Neutrophil (primary cell): ENCODE results near the gene SFMBT1.

ENCODE experiments used
- H3K27ac ChIP-seq: fragments of 200-600 bp; sonication (generic); 2 replicates; pipeline ENCODE4 v1.5.1; 2016; ENCODE audit warnings: mild to moderate bottlenecking, moderate library complexity
- H3K27me3 ChIP-seq: fragments of 200-600 bp; sonication (generic); 2 replicates; pipeline ENCODE4 v1.6.0; 2016; ENCODE audit warnings: mild to moderate bottlenecking
- H3K36me3 ChIP-seq: fragments of 200-600 bp; sonication (generic); 2 replicates; pipeline ENCODE4 v1.5.1; 2017
- H3K4me1 ChIP-seq, 2 experiments: fragments of 200-600 bp in 1 of 2; sonication (generic) in 1 of 2; 1 replicate in 1 of 2; 2 replicates in 1 of 2; pipeline versions ENCODE4 v1.5.1 to v1.6.1; 2013 to 2016; ENCODE audit warnings: low read depth in 1 of 2, low read length in 1 of 2, mild to moderate bottlenecking in 1 of 2, moderate library complexity in 1 of 2; ENCODE audit not compliant: control insufficient read depth in 1 of 2, insufficient read depth in 1 of 2
- H3K4me3 ChIP-seq, 2 experiments: fragments of 200-600 bp in 1 of 2; sonication (generic) in 1 of 2; 1 replicate in 1 of 2; 2 replicates in 1 of 2; pipeline ENCODE4 v1.5.1; 2013 to 2016; ENCODE audit warnings: low read depth in 1 of 2, low read length in 1 of 2, mild to moderate bottlenecking in 1 of 2, moderate library complexity in 1 of 2
- H3K9me3 ChIP-seq: fragments of 200-600 bp; sonication (generic); 2 replicates; pipeline ENCODE4 v1.5.1; 2016
- TF ChIP-seq, protein P1 (sequence below): fragments of 200-600 bp; sonication (generic); IDR thresholded peaks from 2 replicates; pipeline ENCODE4 v1.5.1; 2016; ENCODE audit warnings: antibody characterized with exemption

SFMBT1 gene

GRCh38 chr3:52890735-52891134 is 155.1 kb downstream of the SFMBT1 start:
- H3K4me3 ChIP-seq, result no peak overlapping the region
- TF ChIP-seq, protein P1, sequence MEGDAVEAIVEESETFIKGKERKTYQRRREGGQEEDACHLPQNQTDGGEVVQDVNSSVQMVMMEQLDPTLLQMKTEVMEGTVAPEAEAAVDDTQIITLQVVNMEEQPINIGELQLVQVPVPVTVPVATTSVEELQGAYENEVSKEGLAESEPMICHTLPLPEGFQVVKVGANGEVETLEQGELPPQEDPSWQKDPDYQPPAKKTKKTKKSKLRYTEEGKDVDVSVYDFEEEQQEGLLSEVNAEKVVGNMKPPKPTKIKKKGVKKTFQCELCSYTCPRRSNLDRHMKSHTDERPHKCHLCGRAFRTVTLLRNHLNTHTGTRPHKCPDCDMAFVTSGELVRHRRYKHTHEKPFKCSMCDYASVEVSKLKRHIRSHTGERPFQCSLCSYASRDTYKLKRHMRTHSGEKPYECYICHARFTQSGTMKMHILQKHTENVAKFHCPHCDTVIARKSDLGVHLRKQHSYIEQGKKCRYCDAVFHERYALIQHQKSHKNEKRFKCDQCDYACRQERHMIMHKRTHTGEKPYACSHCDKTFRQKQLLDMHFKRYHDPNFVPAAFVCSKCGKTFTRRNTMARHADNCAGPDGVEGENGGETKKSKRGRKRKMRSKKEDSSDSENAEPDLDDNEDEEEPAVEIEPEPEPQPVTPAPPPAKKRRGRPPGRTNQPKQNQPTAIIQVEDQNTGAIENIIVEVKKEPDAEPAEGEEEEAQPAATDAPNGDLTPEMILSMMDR, result no peak

DNA sequence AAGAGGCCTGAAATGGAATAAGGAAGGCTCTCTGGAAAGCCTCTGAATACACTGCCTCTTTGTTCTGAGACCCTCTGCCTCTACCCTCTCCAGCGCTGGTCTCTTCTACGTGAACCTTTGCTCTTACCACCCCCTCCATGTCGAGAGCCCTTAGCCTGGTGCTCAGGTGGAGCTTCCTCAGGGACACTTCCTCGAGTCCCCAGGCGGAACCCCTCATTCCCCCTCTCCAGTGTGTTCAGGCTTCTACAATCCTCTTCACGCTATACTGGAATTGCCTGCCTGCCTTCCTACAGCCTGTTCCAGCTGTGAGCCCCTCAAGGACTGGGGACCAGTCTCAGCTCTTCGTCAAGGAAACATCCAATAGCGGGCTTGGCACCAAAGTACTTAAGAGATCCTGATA is 156.0 kb downstream of the SFMBT1 start:
- Histone ChIP-seq H3K4me3 (no peak overlapping the region), H3K9me3 (no peaks in the 10 kb centered on the region), H3K27me3 (no peaks in the 10 kb centered on the region), H3K36me3 (peaks cover 9% of the 10 kb centered on the region), H3K27ac (no peak overlapping the region), H3K4me1 (peaks cover 29 to 36% of the 10 kb centered on the region in 2 experiments)
- TF ChIP-seq, protein P1, result no peak

More at GRCh38 chr3:52890735-52891134, 155.1 kb downstream of the SFMBT1 start:
- Histone ChIP-seq H3K27ac (peak overlapping the region; percentile 83), H3K4me1 (peaks cover 37 to 45% of the 10 kb centered on the region in 2 experiments), H3K27me3 (no peaks in the 10 kb centered on the region), H3K9me3 (no peaks in the 10 kb centered on the region), H3K36me3 (peaks cover 4% of the 10 kb centered on the region)

DNA sequence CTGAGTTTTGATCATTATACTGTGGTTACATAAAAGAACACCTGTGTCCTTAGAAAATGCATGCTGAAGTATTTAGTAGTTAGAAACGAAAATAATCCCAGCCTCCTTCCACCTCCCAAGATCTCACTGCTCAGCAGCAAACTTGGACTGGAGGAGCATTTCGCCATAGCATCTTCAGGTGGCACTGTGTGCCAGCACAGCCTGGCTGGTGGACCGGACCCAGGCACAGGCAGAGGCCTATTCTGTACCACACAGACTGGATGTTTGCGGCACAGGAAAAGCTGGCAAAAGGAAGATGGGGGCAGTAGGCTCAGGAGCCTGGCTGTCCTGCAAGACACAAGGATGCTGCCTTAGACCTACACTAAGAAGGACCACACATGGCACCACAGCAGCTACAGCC is 158.7 kb downstream of the SFMBT1 start:
- no peak overlapping the region for H3K4me3 ChIP-seq
- TF ChIP-seq, protein P1, result no peak
- no peaks in the 10 kb centered on the region for H3K9me3 ChIP-seq
- no peak overlapping the region for H3K27ac ChIP-seq
- peaks cover 18 to 20% of the 10 kb centered on the region in 2 experiments for H3K4me1 ChIP-seq
- H3K27me3 ChIP-seq, result no peaks in the 10 kb centered on the region
- peaks cover 10% of the 10 kb centered on the region for H3K36me3 ChIP-seq

- Histone ChIP-seq H3K36me3 (peaks cover 15% of the 10 kb centered on the region), H3K27ac (no peak overlapping the region), H3K9me3 (no peaks in the 10 kb centered on the region), H3K4me1 (peaks cover 8 to 10% of the 10 kb centered on the region in 2 experiments), H3K4me3 (no peak overlapping the region), H3K27me3 (no peaks in the 10 kb centered on the region)
- TF ChIP-seq, protein P1, result no peak
These were observed 159.7 kb downstream of the SFMBT1 start for GRCh38 chr3:52886049-52886730.

- Histone ChIP-seq H3K27me3 (no peaks in the 10 kb centered on the region), H3K27ac (no peak overlapping the region), H3K4me3 (no peak overlapping the region), H3K4me1 (peaks cover 1 to 3% of the 10 kb centered on the region in 2 experiments), H3K36me3 (peaks cover 24% of the 10 kb centered on the region), H3K9me3 (no peaks in the 10 kb centered on the region)
- TF ChIP-seq, protein P1, result no peak
These were observed 163.5 kb downstream of the SFMBT1 start for GRCh38 chr3:52882377-52882776.
